Prostate gland (tissue), 2 donors: ENCODE measurements around the gene IL17RC.

ENCODE experiments used
- CTCF ChIP-seq, 4 experiments: fragments of 200-600 bp in 2 of 4; fragments of 450-650 bp in 2 of 4; sonication (generic) in 2 of 4; IDR thresholded peaks; 1 replicate in 3 of 4; 2 replicates in 1 of 4; pipeline ENCODE4 v1.5.1; 2016 to 2019; ENCODE audit warnings: antibody characterized with exemption in 4 of 4, mild to moderate bottlenecking in 2 of 4, moderate library complexity in 2 of 4
- POLR2AphosphoS5 ChIP-seq: sonication (generic); formaldehyde crosslinking; IDR thresholded peaks from one replicate; pipeline ENCODE4 v1.6.1; 2017; ENCODE audit warnings: antibody characterized with exemption

- no peak for TF ChIP-seq CTCF (IDR thresholded peaks at IDR 0.05)
- TF ChIP-seq POLR2AphosphoS5: no peak
These were observed 38.9 kb downstream of the IL17RC start for GRCh38 chr3:9955611-9956352.
